Body of pancreas (tissue), 4 donors: ENCODE data around the gene IKZF3. TPM values are rescaled to one million over a fixed set of nuclear protein-coding genes. Genes with fewer than 3 reads are reported as not detected.
"Not testable (repeated sequence)": the region's sequence is repeated elsewhere in the genome, so short reads cannot be mapped to it uniquely, and the experiment has no call there.

Source experiments
- ATAC-seq: fragments of 150-250 bp; one replicate; pipeline ENCODE4 v1.9.1; 2016
- DNase-seq, 4 donors: peaks; one replicate each; pipeline ENCODE4 v3.0.0-alpha.2; 2019
- H3K27ac ChIP-seq, 4 donors: fragments of 200-600 bp; sonication (generic); 1 replicate in 3 of 4; 2 replicates in 1 of 4; pipeline versions ENCODE4 v1.5.1 to v1.6.1; 2016 to 2019; ENCODE audit warnings: mild to moderate bottlenecking in 1 of 4, mixed read lengths in 1 of 4, moderate library complexity in 1 of 4
- H3K27me3 ChIP-seq, 2 donors: fragments of 200-600 bp; sonication (generic); one replicate each; pipeline ENCODE4 v1.6.0; 2016; ENCODE audit warnings: mild to moderate bottlenecking in 1 of 2
- H3K36me3 ChIP-seq, 2 donors: fragments of 200-600 bp; sonication (generic); replicated peaks in 1 of 2; 2 replicates each; pipeline ENCODE4 v1.5.1; 2016; ENCODE audit warnings: low read depth in 2 of 2; ENCODE audit not compliant: insufficient read depth in 1 of 2
- H3K4me1 ChIP-seq: fragments of 200-600 bp; sonication (generic); one replicate; pipeline ENCODE4 v1.6.0; 2016
- H3K4me3 ChIP-seq, 2 donors: fragments of 200-600 bp; sonication (generic); 1 replicate in 1 of 2; 2 replicates in 1 of 2; pipeline ENCODE4 v1.5.1; 2016 to 2019
- H3K9me3 ChIP-seq, 3 donors: fragments of 200-600 bp; sonication (generic); 1 replicate in 2 of 3; 2 replicates in 1 of 3; pipeline ENCODE4 v1.5.1; 2016
- POLR2A ChIP-seq, 3 donors: fragments of 450-650 bp; IDR thresholded peaks; one replicate each; pipeline ENCODE4 v1.6.1; 2016; ENCODE audit warnings: antibody characterized with exemption in 3 of 3, mild to moderate bottlenecking in 2 of 3
- WGBS, 2 donors: methylation state at CpG; one replicate each; pipeline ENCODE4 v1.1.5; 2017; 5-methylcytosine and 5-hydroxymethylcytosine counted together
- intact Hi-C: fragments of 100-400 bp; cut with DNase I; formaldehyde crosslinking; loops from one replicate; pipeline ENCODE4 v1.15.1; 2023
- total RNA-seq, 2 donors: library from RNA; depleted of rRNA; stranded (reverse); fragments of >200 nt; gene quantifications; one replicate each; pipeline ENCODE4 v1.1.0, GENCODE V29; 2016
- TF ChIP-seq, protein P1 (sequence below), 7 experiments: fragments of 450-650 bp in 4 of 7; fragments of 200-600 bp in 3 of 7; sonication (generic) in 3 of 7; IDR thresholded peaks; one replicate each; pipeline ENCODE4 v1.5.1; 2016 to 2019; ENCODE audit warnings: antibody characterized with exemption in 7 of 7

The IKZF3 gene
- total RNA-seq, 2 donors from 2014 or later, result 0.78 to 0.99 TPM

DNA sequence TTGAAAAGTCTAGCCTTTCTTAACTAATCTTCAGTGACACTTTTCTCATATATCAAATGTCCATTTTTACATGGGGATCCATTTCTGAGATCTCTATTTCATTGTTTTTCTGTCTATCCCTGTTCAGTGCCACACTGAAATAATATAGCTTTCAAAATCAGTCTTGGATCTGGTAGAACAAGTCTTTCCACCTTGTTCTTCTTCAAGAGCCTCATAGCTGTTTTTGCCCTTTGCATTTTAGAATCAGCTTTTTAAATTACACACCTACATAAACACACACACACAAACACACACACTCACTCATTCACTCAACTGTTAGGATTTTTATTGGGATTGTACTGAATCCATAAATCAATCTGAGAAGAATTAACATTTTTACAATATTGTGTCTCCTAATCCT lies 35.1 kb upstream of the IKZF3 start:
- ATAC-seq (no peak), DNase-seq (no peak)
- H3K27ac ChIP-seq, result no peak overlapping the region
- H3K4me3 ChIP-seq, result no peak overlapping the region
- H3K9me3 ChIP-seq, result no peaks in the 10 kb centered on the region
- intact Hi-C loops, result no loop called here
- no peaks in the 10 kb centered on the region for H3K36me3 ChIP-seq
- TF ChIP-seq, protein P1, sequence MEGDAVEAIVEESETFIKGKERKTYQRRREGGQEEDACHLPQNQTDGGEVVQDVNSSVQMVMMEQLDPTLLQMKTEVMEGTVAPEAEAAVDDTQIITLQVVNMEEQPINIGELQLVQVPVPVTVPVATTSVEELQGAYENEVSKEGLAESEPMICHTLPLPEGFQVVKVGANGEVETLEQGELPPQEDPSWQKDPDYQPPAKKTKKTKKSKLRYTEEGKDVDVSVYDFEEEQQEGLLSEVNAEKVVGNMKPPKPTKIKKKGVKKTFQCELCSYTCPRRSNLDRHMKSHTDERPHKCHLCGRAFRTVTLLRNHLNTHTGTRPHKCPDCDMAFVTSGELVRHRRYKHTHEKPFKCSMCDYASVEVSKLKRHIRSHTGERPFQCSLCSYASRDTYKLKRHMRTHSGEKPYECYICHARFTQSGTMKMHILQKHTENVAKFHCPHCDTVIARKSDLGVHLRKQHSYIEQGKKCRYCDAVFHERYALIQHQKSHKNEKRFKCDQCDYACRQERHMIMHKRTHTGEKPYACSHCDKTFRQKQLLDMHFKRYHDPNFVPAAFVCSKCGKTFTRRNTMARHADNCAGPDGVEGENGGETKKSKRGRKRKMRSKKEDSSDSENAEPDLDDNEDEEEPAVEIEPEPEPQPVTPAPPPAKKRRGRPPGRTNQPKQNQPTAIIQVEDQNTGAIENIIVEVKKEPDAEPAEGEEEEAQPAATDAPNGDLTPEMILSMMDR (IDR thresholded peaks at IDR 0.05), result no peak
- no peak for TF ChIP-seq POLR2A (IDR thresholded peaks at IDR 0.05)
- no peaks in the 10 kb centered on the region for H3K4me1 ChIP-seq
- H3K27me3 ChIP-seq, result no peaks in the 10 kb centered on the region

DNA sequence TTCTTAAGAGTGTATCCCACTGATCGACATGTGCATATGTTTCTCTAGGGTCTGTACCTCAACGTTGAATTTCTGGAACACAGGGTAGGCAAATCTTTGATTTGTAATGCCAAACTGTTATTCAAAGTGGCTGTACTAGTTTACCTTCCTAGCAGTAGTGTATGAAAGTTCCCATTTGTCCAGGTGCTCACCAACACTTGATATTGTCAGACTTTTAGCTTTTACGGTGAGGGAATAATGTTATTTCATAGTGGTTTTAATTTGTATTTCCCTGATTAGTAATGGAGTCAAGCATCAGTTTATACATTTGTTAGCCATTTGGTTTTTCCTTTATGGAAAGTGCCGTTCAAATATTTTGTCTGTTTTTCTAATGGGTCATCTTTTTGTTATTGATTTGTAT lies 34.0 kb upstream of the IKZF3 start:
- Histone ChIP-seq H3K27ac (no peak overlapping the region), H3K4me1 (no peaks in the 10 kb centered on the region), H3K9me3 (no peaks in the 10 kb centered on the region), H3K27me3 (no peaks in the 10 kb centered on the region), H3K4me3 (no peak overlapping the region), H3K36me3 (no peaks in the 10 kb centered on the region)
- TF ChIP-seq POLR2A (IDR thresholded peaks at IDR 0.05), result no peak
- TF ChIP-seq, protein P1 (IDR thresholded peaks at IDR 0.05), result no peak
- no peak for ATAC-seq
- no peak for DNase-seq
- intact Hi-C loops, result no loop called here
- WGBS, 2 donors, result 91 to 95% methylated on average over 4 of the region's 4 CpGs

DNA sequence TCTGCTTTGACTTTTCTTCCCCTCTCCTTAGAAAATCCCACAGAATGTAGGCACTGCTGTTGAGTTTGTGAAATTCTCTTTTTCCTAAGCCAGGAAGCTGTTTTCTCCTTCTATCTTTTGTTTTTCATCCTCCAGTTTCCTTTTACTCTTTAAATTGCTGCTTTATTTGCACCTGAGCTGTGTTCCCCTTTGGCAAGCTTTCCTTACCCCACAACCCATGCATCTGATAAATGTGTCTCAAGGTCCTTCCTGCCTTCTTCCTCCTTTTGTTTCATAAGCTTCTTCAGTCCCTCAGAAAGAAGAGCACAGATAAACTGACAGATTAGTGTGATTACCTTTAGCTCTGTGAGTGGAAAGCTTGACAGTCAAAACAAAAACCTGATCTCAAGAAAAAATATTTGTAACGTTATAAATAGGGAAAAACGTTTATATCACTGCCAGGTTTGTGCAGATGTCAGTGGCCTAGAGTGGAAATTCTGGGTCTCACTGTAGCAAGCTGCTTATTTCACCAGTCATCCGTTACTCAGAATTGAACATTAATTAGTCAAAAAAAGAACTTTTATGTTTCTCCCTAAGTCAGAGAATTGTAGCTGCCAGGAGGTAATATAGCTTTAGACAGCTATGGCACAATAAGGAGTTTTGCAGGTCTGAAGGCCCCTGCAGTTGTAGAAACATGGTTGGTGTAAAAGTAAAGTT lies 30.7 kb upstream of the IKZF3 start:
- TF ChIP-seq, protein P1 (IDR thresholded peaks at IDR 0.05), result no peak
- no peak for TF ChIP-seq POLR2A (IDR thresholded peaks at IDR 0.05)
- no peak overlapping the region for H3K4me3 ChIP-seq
- ATAC-seq (no peak), DNase-seq (no peak)
- no peaks in the 10 kb centered on the region for H3K27me3 ChIP-seq
- intact Hi-C loops, result no loop called here
- no peaks in the 10 kb centered on the region for H3K4me1 ChIP-seq
- WGBS, 2 donors, result 25 to 26% methylated on average over 3 of the region's 3 CpGs
- H3K36me3 ChIP-seq, result no peaks in the 10 kb centered on the region
- no peaks in the 10 kb centered on the region for H3K9me3 ChIP-seq
- H3K27ac ChIP-seq, result no peak overlapping the region

DNA sequence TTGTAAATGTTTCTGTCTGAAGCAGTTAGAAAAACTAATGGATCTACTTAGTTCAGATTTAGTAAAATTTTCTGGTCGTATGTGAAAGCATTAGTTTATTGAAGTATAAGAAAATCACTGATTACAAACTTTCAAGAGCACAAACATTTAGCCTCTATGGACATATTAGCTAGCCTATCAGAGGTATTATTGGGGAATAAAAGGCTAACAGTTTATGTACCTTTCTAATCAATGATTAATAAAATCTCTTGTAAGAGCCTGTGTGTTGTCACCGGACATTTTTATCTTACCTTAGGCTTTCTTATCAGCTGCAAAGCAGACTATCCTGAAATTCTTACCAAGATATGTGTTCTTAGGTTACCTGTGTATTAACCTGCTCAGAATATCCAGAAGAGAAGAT lies 25.1 kb upstream of the IKZF3 start:
- Histone ChIP-seq H3K4me3 (no peak overlapping the region), H3K27me3 (no peaks in the 10 kb centered on the region), H3K27ac (no peak overlapping the region), H3K9me3 (no peaks in the 10 kb centered on the region), H3K4me1 (peaks cover 8% of the 10 kb centered on the region), H3K36me3 (no peaks in the 10 kb centered on the region)
- no peak for ATAC-seq
- intact Hi-C loops, result no loop called here
- no peak for DNase-seq
- 7 to 28% methylated on average over 2 of the region's 2 CpGs for WGBS, 2 donors
- TF ChIP-seq POLR2A (IDR thresholded peaks at IDR 0.05), result no peak
- TF ChIP-seq, protein P1 (IDR thresholded peaks at IDR 0.05), result no peak

DNA sequence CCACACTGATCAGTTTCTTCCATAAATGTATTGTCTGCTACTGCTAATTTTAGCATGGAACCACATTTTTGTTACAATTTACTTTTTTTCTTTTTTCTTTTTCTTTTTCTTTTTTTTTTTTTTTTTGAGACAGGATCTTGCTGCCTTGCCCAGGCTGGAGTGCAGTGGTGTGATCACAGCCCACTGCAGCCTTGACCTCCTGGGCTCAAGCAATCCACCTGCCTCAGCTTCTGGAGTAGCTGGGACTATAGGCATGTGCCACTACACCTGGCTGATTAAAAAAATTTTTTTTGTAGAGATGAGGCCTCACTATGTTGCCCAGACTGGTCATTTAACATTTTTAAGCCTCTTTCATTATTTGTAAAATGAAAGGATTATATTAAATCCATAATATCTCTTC lies 23.0 kb upstream of the IKZF3 start:
- no peak for ATAC-seq
- H3K4me3 ChIP-seq, result no peak overlapping the region
- DNase-seq, result no peak
- H3K4me1 ChIP-seq, result peaks cover 8% of the 10 kb centered on the region
- H3K27me3 ChIP-seq, result no peaks in the 10 kb centered on the region
- TF ChIP-seq, protein P1 (IDR thresholded peaks at IDR 0.05), result no peak
- TF ChIP-seq POLR2A (IDR thresholded peaks at IDR 0.05), result no peak
- no peak overlapping the region for H3K27ac ChIP-seq
- H3K9me3 ChIP-seq, result no peaks in the 10 kb centered on the region
- no peaks in the 10 kb centered on the region for H3K36me3 ChIP-seq
- intact Hi-C loops, result no loop called here

DNA sequence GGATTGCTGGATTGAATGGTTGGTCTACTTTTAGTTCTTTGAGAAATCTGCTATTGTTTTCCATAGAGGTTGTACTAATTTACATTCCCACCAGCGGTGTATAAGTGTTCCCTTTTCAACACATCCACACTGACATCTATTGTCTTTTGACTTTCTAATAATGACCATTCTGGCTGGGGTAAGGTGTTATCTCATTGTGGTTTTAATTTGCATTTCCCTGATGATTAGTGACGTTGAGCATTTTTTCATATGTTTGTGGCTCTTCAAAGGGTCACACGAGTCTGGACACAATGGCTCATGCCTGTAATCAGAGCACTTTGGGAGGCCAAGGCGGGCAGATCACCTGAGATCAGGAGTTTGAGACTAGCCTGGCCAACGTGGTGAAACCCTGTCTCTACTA lies 22.0 kb upstream of the IKZF3 start:
- H3K27me3 ChIP-seq, H3K27ac ChIP-seq, ATAC-seq, H3K36me3 ChIP-seq, H3K9me3 ChIP-seq, DNase-seq, intact Hi-C loops, H3K4me3 ChIP-seq, H3K4me1 ChIP-seq: not testable (repeated sequence)
- WGBS, 2 donors, result 60 to 65% methylated on average over 5 of the region's 5 CpGs
